Testis (tissue), 2 donors: ENCODE measurements around the gene SRSF11.

ENCODE experiments used
- POLR2A ChIP-seq: fragments of 450-650 bp; IDR thresholded peaks from one replicate; pipeline ENCODE4 v1.6.1; 2017; ENCODE audit warnings: antibody characterized with exemption, mild to moderate bottlenecking, moderate library complexity
- TF ChIP-seq, protein P1 (sequence below), 3 experiments: fragments of 450-650 bp in 2 of 3; fragments of 200-600 bp in 1 of 3; sonication (generic) in 1 of 3; IDR thresholded peaks; one replicate each; pipeline ENCODE4 v1.5.1; 2016 to 2019; ENCODE audit warnings: antibody characterized with exemption in 3 of 3, mild to moderate bottlenecking in 2 of 3, moderate library complexity in 1 of 3

DNA sequence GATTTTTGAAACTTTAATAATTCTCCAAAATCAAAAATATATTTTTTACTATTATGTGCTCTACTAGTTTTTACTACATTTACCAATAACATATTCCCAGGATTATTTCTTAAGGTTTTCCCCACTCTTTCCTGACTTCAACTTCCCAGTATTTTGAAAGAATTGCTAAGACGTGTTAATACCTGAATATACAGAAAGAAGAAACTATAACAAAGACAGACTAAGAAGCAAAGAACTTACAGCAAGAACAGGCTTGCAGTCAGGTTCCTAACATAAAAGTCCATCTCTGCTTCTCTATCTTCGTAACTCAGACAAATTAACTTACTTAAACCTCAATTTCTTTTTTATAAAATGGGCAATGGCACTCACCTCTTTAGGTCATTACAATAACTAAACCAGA is 63.2 kb downstream of the SRSF11 start:
- TF ChIP-seq, protein P1, sequence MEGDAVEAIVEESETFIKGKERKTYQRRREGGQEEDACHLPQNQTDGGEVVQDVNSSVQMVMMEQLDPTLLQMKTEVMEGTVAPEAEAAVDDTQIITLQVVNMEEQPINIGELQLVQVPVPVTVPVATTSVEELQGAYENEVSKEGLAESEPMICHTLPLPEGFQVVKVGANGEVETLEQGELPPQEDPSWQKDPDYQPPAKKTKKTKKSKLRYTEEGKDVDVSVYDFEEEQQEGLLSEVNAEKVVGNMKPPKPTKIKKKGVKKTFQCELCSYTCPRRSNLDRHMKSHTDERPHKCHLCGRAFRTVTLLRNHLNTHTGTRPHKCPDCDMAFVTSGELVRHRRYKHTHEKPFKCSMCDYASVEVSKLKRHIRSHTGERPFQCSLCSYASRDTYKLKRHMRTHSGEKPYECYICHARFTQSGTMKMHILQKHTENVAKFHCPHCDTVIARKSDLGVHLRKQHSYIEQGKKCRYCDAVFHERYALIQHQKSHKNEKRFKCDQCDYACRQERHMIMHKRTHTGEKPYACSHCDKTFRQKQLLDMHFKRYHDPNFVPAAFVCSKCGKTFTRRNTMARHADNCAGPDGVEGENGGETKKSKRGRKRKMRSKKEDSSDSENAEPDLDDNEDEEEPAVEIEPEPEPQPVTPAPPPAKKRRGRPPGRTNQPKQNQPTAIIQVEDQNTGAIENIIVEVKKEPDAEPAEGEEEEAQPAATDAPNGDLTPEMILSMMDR (IDR thresholded peaks at IDR 0.05), result no peak
- no peak for TF ChIP-seq POLR2A
